Measurements from ENCODE around the gene FGF1.

GRCh38 chr5:142578161-142578830 lies 107.6 kb downstream of the FGF1 start:
- no peak for TF ChIP-seq CTCF (IDR thresholded peaks at IDR 0.05)
- TF ChIP-seq POLR2A (IDR thresholded peaks at IDR 0.05): no peak
